HepG2 (cell line): ENCODE results near the gene BARHL2. TPM values are rescaled to one million over a fixed set of nuclear protein-coding genes. Genes with fewer than 3 reads are reported as not detected.

Experiments used
- ATAC-seq: fragments of 200-7000 bp; cut with Tn5 transposase; 3 replicates; pipeline ENCODE4 v1.9.1; 2020; ENCODE audit warnings: mild to moderate bottlenecking, moderate library complexity
- BruUV-seq: library from RNA; stranded (reverse); fragments of 400-500 nt; replicated peaks from 2 replicates; lab custom pipeline; 2021; lab: Mats Ljungman, UMichigan
- CTCF ChIA-PET: fragments of 300-600 bp; formaldehyde crosslinking; extraction: SDS; loops from one replicate; lab custom pipeline; 2021; ENCODE audit warnings: low total read pairs, inconsistent platforms, low intra/inter-chr PET ratio; lab: Yijun Ruan, JAX
- POLR2A ChIA-PET: fragments of 350-600 bp; sonication (Branson Sonifier 250); formaldehyde crosslinking; loops from one replicate; lab custom pipeline; 2020; ENCODE audit warnings: antibody characterized with exemption, inconsistent platforms; lab: Yijun Ruan, JAX
- DNase-seq: peaks from one replicate; pipeline ENCODE4 v3.0.0-alpha.2; 2015; ENCODE audit warnings: low spot score
- FAIRE-seq: peaks from 3 replicates; lab custom pipeline; 2011; peaks lifted over from hg19 to GRCh38; lab: Jason Lieb, UNC
- H2AFZ ChIP-seq: one replicate; pipeline ENCODE4 v1.6.1; 2011; ENCODE audit warnings: low read length, inconsistent platforms
- H3K27ac ChIP-seq: fragments of 300-600 bp; 3 replicates; pipeline ENCODE4 v1.8.0; 2011; ENCODE audit warnings: mixed run types, mild to moderate bottlenecking, mixed read lengths, low read length, inconsistent platforms; ENCODE audit not compliant: insufficient read depth; ENCODE audit errors: extremely low read length
- H3K27me3 ChIP-seq, 2 experiments: fragments of 200-600 bp in 1 of 2; 2 replicates in 1 of 2; 3 replicates in 1 of 2; pipeline versions ENCODE4 v1.6.0 to v1.8.0; 2011; ENCODE audit warnings: low read length in 2 of 2, mild to moderate bottlenecking in 2 of 2, moderate library complexity in 2 of 2, inconsistent platforms in 1 of 2; ENCODE audit not compliant: insufficient read depth in 2 of 2, control insufficient read depth in 1 of 2
- H3K36me3 ChIP-seq, 2 experiments: fragments of 200-600 bp in 1 of 2; replicated peaks in 1 of 2; 2 replicates in 1 of 2; 3 replicates in 1 of 2; pipeline versions ENCODE4 v1.5.1 to v1.8.0; 2011; ENCODE audit warnings: low read length in 2 of 2, inconsistent platforms in 1 of 2; ENCODE audit not compliant: insufficient read depth in 2 of 2, control insufficient read depth in 1 of 2
- H3K4me1 ChIP-seq: 2 replicates; pipeline ENCODE4 v1.5.1; 2012; ENCODE audit warnings: low read length, inconsistent platforms; ENCODE audit not compliant: insufficient read depth
- H3K4me2 ChIP-seq: 2 replicates; pipeline ENCODE4 v1.6.0; 2011; ENCODE audit warnings: low read depth, low read length, inconsistent platforms
- H3K4me3 ChIP-seq, 3 experiments: fragments of 200-600 bp in 1 of 3; sonication (generic), shearing (Covaris generic) in 1 of 3; replicated peaks in 1 of 3; 2 replicates each; pipeline ENCODE4 v1.5.1; 2011 to 2016; ENCODE audit warnings: low read length in 3 of 3, inconsistent platforms in 2 of 3, low read depth in 2 of 3, mild to moderate bottlenecking in 2 of 3, control low read depth in 1 of 3, mixed read lengths in 1 of 3; ENCODE audit not compliant: insufficient read depth in 1 of 3
- H3K79me2 ChIP-seq: one replicate; pipeline ENCODE4 v1.6.1; 2011; ENCODE audit warnings: low read length, inconsistent platforms; ENCODE audit not compliant: insufficient read depth
- H3K9ac ChIP-seq: 2 replicates; pipeline ENCODE4 v1.6.0; 2011; ENCODE audit warnings: mild to moderate bottlenecking, low read depth, low read length, inconsistent platforms; ENCODE audit not compliant: insufficient read depth
- H3K9me3 ChIP-seq: 2 replicates; pipeline ENCODE4 v1.5.1; 2012; ENCODE audit warnings: mild to moderate bottlenecking, low read length
- H4K20me1 ChIP-seq: 2 replicates; pipeline ENCODE4 v1.6.0; 2011; ENCODE audit warnings: inconsistent platforms, mild to moderate bottlenecking, low read length, moderate library complexity; ENCODE audit not compliant: insufficient read depth
- JUNB ChIP-seq: sonication (generic); formaldehyde crosslinking; IDR thresholded peaks from 2 replicates; pipeline ENCODE4 v1.8.0; 2022; ENCODE audit warnings: missing genetic modification reagents, mild to moderate bottlenecking, borderline replicate concordance
- NR2F2 ChIP-seq: IDR thresholded peaks from 2 replicates; pipeline ENCODE4 v1.6.1; 2012; ENCODE audit warnings: low read depth, inconsistent platforms, borderline replicate concordance
- PAWR ChIP-seq: sonication (generic); formaldehyde crosslinking; IDR thresholded peaks from 2 replicates; pipeline ENCODE4 v1.4.0; 2020; ENCODE audit warnings: missing genetic modification reagents, mild to moderate bottlenecking, borderline replicate concordance
- RARG ChIP-seq: sonication (generic); formaldehyde crosslinking; IDR thresholded peaks from 2 replicates; pipeline ENCODE4 v1.4.0; 2020; ENCODE audit warnings: low read depth, mild to moderate bottlenecking, missing genetic modification reagents
- RBFOX2 ChIP-seq: fragments of 200-400 bp; formaldehyde crosslinking; IDR thresholded peaks from 2 replicates; pipeline ENCODE4 v1.6.1; 2017; ENCODE audit warnings: low read depth, mild to moderate bottlenecking, low read length
- SATB2 ChIP-seq: sonication (generic); formaldehyde crosslinking; IDR thresholded peaks from 2 replicates; pipeline ENCODE4 v1.5.0; 2020; ENCODE audit warnings: missing genetic modification reagents
- TCF7L2 ChIP-seq: IDR thresholded peaks from 2 replicates; pipeline ENCODE4 v1.6.1; 2011; ENCODE audit warnings: mild to moderate bottlenecking, low read depth, low read length, moderate library complexity
- TEAD2 ChIP-seq: sonication (generic); formaldehyde crosslinking; IDR thresholded peaks from 2 replicates; pipeline ENCODE4 v1.9.0; 2021; ENCODE audit warnings: missing genetic modification reagents
- ZBTB37 ChIP-seq: sonication (generic); formaldehyde crosslinking; IDR thresholded peaks from 2 replicates; pipeline ENCODE4 v1.4.0; 2020; ENCODE audit warnings: mild to moderate bottlenecking, missing genetic modification reagents
- ZNF562 ChIP-seq: sonication (generic); formaldehyde crosslinking; IDR thresholded peaks from 2 replicates; pipeline ENCODE4 v1.8.0; 2022; ENCODE audit warnings: missing genetic modification reagents, borderline replicate concordance
- ZNF569 ChIP-seq: sonication (generic); formaldehyde crosslinking; IDR thresholded peaks from 2 replicates; pipeline ENCODE4 v1.5.0; 2020; ENCODE audit warnings: mild to moderate bottlenecking, missing genetic modification reagents, moderate library complexity, borderline replicate concordance
- ZNF761 ChIP-seq: sonication (generic); formaldehyde crosslinking; conservative IDR thresholded peaks from 2 replicates; pipeline ENCODE4 v1.4.0; 2020; ENCODE audit warnings: mild to moderate bottlenecking, missing genetic modification reagents
- ZNF883 ChIP-seq: sonication (generic); formaldehyde crosslinking; IDR thresholded peaks from 2 replicates; pipeline ENCODE4 v1.5.1; 2020; ENCODE audit warnings: mild to moderate bottlenecking, missing genetic modification reagents; ENCODE audit errors: not compliant biosample characterization
- ZSCAN21 ChIP-seq: sonication (generic); formaldehyde crosslinking; IDR thresholded peaks from 2 replicates; pipeline ENCODE4 v1.8.0; 2022; ENCODE audit warnings: mild to moderate bottlenecking, missing genetic modification reagents, moderate library complexity, borderline replicate concordance
- ZSCAN22 ChIP-seq: sonication (generic); formaldehyde crosslinking; IDR thresholded peaks from 2 replicates; pipeline ENCODE4 v1.4.0; 2020; ENCODE audit warnings: mild to moderate bottlenecking, missing genetic modification reagents
- WGBS: methylation state at CpG from one replicate; pipeline ENCODE4 v1.1.6; 2017; ENCODE audit warnings: low lambda C conversion rate; 5-methylcytosine and 5-hydroxymethylcytosine counted together
- in situ Hi-C: cut with HindIII; loops from 2 replicates; pipeline ENCODE4 v1.10.0; 2017; ENCODE audit warnings: low pct_unique_long_range_greater_than_20kb; ENCODE audit not compliant: extremely low pct_ligation_motif_present
- intact Hi-C: fragments of 100-400 bp; cut with micrococcal nuclease; formaldehyde crosslinking; loops from one replicate; pipeline ENCODE4 v1.10.0; 2022; ENCODE audit not compliant: unreplicated experiment
- polyA plus RNA-seq, 8 experiments: library from polyadenylated mRNA; depleted of rRNA in 3 of 8; stranded (reverse) in 7 of 8; unstranded in 1 of 8; fragments of >200 nt; fragmentation: Illumina TruSeq in 4 of 8; extraction: Trizol in 4 of 8; gene quantifications; 2 replicates each; pipeline versions ENCODE4 v1.2.1 to v1.2.3, GENCODE V29; 2011 to 2016; ENCODE audit warnings: low read depth in 4 of 8, missing spikeins in 1 of 8, mixed read lengths in 1 of 8; ENCODE audit not compliant: insufficient read depth in 1 of 8
- total RNA-seq, 5 experiments: library from RNA; depleted of rRNA; stranded (reverse); fragments of >200 nt; fragmentation: Illumina TruSeq; extraction: Trizol; gene quantifications; 2 replicates each; pipeline ENCODE4 v1.2.3, GENCODE V29; 2016; ENCODE audit warnings: low read depth in 1 of 5

BARHL2 gene
- total and polyA plus RNA-seq, 2 of the 13 experiments (the other 11 are each of a cell fraction or from before 2014, with no cell fraction given): not detected

GRCh38 chr1:90711696-90712095 lies 5.4 kb downstream of the BARHL2 start:
- no peaks in the 10 kb centered on the region for H3K9me3 ChIP-seq
- in situ Hi-C loops: no loop called here
- H3K4me2 ChIP-seq: no peak overlapping the region
- H3K9ac ChIP-seq: no peak overlapping the region
- H3K79me2 ChIP-seq: no peaks in the 10 kb centered on the region
- no peak overlapping the region for H3K4me3 ChIP-seq
- no TSS peak for BruUV-seq
- TF ChIP-seq ZBTB37 (CRISPR knock-in tag) (no peak), RBFOX2 (no peak), ZNF883 (CRISPR knock-in tag) (no peak), ZNF562 (CRISPR knock-in tag) (no peak), JUNB (CRISPR knock-in tag) (no peak), SATB2 (CRISPR knock-in tag) (no peak), ZSCAN21 (no peak), ZNF569 (CRISPR knock-in tag) (no peak), RARG (CRISPR knock-in tag) (no peak), NR2F2 (no peak), TEAD2 (CRISPR knock-in tag) (no peak), ZNF761 (CRISPR knock-in tag) (no peak), ZSCAN22 (CRISPR knock-in tag) (no peak), PAWR (CRISPR knock-in tag) (no peak), TCF7L2 (no peak)
- TF ChIP-seq, all 625 proteins: peak for 0
- DNase-seq (no peak), ATAC-seq (no peak), FAIRE-seq (no peak)
- CTCF ChIA-PET: no interaction called here
- POLR2A ChIA-PET: no interaction called here
- no peaks in the 10 kb centered on the region for H4K20me1 ChIP-seq
- H3K36me3 ChIP-seq: no peaks in the 10 kb centered on the region
- peaks cover 14 to 75% of the 10 kb centered on the region in 2 experiments for H3K27me3 ChIP-seq
- WGBS: 2% methylated on average over 5 of the region's 5 CpGs
- intact Hi-C loops: no loop called here
- no peaks in the 10 kb centered on the region; the same call in 1 of the 2 replicates for H3K4me1 ChIP-seq
- no peak overlapping the region for H3K27ac ChIP-seq
- H2AFZ ChIP-seq: no peak overlapping the region
